DMS 273 (cell line): ENCODE measurements around the gene PTPRA.
"Not testable (repeated sequence)": the region's sequence is repeated elsewhere in the genome, so short reads cannot be mapped to it uniquely, and the experiment has no call there.

Experiments used
- DNase-seq: peaks from one replicate; lab custom pipeline; 2025; ENCODE audit not compliant: unreplicated experiment; lab: John Stamatoyannopoulos, UW

The PTPRA gene

DNA sequence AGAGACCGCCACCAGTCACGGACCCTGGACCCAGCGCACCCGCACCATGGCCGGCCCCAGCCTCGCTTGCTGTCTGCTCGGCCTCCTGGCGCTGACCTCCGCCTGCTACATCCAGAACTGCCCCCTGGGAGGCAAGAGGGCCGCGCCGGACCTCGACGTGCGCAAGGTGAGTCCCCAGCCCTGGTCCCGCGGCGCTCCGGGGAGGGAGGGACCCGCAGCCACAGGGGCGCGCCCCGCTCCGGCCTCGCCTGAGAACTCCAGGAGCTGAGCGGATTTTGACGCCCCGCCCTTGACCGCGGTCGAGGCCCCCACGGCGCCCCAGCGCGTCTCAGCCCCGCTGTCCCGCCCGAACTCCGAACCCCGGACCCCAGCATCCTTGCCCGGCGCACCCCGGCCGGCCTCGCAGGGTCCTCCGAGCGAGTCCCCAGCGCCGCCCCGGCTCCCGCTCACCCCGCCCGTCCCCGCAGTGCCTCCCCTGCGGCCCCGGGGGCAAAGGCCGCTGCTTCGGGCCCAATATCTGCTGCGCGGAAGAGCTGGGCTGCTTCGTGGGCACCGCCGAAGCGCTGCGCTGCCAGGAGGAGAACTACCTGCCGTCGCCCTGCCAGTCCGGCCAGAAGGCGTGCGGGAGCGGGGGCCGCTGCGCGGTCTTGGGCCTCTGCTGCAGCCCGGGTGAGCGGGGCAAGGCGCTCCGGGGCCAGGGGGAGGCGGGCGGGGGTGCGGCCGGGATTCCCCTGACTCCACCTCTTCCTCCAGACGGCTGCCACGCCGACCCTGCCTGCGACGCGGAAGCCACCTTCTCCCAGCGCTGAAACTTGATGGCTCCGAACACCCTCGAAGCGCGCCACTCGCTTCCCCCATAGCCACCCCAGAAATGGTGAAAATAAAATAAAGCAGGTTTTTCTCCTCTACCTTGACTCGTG, 198.6 kb downstream of the PTPRA start, which contains the start of gene OXT:
Gene OXT (plus strand): TSS at position 11 of the 920 bp plus-strand sequence. CDS start 36 bp downstream, at position 47.
- no peak for DNase-seq

DNA sequence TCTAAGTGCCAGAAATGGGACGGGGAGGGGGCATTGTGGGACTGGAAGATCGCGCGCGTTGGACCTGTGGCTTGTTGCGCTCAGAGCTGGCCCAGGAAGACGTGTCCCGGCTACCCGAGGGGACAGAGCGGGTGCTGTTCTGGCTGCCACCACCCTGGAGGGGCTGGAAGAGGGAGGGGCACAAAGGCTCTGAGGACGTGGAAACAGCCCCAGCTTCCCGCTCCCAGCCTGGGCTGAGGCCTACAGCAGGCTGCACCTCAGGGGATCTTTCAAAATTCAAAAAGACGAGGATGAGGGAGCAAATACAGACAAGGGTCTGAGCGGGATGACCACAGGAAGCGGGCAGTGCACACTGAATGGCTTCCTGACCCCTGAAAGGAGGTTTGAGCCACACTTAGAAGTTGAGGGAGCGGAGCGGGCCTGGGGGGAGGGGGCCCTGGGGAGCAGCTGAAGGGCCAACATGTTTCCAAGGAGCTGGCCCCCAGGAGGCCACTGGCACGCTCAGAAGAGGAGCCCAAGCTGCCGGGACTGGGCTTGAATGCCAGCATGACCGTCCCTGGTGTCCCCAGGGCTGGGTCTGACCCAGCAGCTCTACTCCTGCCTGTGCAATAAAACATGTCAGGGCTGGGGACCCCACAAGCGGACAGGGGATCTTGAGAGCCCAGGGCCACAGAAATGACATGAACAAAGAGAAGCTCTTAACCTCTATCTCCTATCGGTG, 199.4 kb downstream of the PTPRA start:
- DNase-seq: no peak

DNA sequence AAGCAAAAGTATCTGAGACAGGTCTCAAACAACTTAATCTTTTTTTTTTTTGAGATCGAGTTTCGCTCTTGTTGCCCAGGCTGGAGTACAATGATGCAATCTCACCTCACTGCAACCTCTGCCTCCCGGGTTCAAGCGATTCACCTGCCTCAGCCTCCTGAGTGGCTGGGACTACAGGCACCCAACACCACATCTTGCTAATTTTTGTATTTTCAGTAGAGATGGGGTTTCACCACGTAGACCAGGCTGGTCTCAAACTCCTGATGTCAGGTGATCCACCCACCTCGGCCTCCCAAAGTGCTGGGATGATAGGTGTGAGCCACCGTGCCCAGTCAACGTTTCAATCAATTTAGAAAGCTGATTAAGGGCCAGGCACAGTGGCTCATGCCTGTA, 200.0 kb downstream of the PTPRA start:
- not testable (repeated sequence) for DNase-seq

GRCh38 chr20:3074812-3075211, 201.5 kb downstream of the PTPRA start:
- no peak for DNase-seq

DNA sequence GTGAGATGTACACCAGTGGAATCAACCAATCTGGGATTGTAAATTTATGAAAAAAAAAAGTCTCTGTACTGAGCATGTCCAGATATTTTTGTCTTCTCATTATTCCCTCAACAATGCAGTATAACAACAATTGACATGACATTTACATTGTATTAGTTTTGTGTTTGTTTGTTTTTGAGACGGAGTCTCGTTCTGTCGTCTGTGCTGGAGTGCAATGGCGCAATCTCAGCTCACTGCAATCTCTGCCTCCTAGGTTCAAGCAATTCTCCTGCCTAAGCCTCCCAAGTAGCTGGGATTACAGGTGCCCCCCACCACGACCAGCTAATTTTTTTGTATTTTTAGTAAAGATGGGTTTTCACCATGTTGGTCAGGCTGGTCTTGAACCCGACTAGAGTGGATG, 202.0 kb downstream of the PTPRA start:
- not testable (repeated sequence) for DNase-seq

- no peak for DNase-seq
These were observed 204.4 kb downstream of the PTPRA start for GRCh38 chr20:3077618-3078134.

- no peak for DNase-seq
These were observed 207.7 kb downstream of the PTPRA start for GRCh38 chr20:3080939-3081388.

GRCh38 chr20:3081641-3082040, 208.4 kb downstream of the PTPRA start:
- no peak for DNase-seq

GRCh38 chr20:3082306-3082951, 209.1 kb downstream of the PTPRA start:
- peak; percentile 39 for DNase-seq

- DNase-seq: peak; percentile 39
These were observed 210.0 kb downstream of the PTPRA start for GRCh38 chr20:3082955-3083952.

- DNase-seq: no peak
These were observed 211.2 kb downstream of the PTPRA start, which contains the start of gene AVP for GRCh38 chr20:3084283-3084985. Gene AVP, minus strand, starts transcription at chr20:3084724. Its CDS starts 50 bp downstream, at chr20:3084674.

- DNase-seq: no peak
These were observed 211.7 kb downstream of the PTPRA start for GRCh38 chr20:3084986-3085360.

DNA sequence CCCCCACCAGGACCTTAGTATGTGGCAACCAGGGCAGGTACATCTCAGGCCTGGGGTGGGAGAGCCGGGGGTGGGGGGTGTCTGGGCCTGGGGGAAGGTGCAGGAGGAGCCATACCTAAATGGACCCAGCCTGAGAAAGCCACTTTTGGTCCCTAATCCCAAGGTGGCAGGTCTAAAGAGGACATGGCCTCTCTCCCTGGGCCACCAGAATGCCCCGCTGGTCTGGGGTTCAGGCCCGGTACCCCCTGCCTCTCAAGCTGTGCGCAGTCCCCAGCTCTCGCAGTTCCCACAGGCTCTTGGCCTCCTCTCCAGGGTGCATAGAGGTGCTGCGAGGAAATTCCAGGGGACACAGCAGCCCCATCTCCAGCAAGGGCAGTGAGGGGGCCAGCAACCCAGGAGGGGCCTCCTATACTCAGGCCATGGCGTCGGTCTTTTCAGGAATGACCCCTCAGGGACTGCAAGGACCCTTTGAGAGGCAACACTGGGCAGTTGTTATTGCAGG, 212.3 kb downstream of the PTPRA start:
- no peak for DNase-seq

DNA sequence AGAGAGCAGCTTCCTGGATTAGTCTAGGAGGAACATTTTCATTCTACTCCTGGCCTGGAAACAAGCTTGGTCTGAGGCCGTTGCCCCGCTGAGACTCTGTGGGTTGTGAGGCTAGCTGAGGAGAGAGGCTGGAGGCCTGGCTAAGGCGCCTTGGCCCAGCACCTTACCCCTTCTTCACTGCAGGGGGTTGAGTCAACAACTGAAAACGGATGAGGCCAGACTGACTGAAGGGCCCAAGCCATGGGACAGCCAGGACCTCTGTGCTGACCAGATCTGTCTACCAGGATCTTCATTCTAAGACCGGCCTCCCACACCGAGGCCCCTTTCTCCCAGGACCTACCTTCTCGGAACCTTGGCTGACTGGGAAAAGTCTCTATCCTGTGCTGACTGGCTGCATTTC, 214.8 kb downstream of the PTPRA start:
- no peak for DNase-seq
